ENCODE results near the gene DLEU7.

DNA sequence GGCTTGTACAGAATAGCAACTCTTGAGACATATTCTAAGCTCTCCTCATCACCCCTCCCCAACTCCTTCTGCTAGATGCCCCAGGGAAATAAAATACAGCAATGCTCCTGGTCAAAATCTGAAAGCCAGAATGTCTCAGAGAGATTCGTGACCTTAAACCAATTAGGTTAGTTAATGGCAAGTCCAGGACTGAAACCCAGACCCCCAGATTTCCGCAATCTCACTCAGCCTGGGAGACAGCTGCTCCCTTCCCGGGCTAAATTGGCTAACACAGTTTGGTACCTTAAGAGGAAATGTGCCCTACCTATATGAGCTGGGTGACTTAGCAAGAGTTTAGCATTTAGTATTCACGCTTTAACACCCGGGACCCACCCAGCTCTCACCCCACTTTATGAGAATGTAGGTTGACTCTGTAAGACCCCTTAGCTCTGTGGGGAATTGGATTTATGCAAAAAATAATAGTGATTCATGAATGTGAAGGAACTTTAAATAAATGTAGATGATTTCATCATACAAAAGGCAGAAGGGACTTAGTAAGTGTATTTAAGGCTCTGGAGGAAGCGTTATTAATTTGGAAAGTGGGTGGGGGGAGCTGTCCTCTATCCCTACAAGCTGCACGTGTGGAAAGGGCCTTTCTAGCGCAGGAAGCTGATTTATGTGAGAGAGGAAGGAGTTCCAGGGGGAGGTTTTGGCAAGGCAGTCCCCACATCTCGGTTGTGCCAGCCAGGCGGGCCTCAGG is 1.1 kb downstream of the DLEU7 start:
- no peak for TF ChIP-seq POLR2AphosphoS5 (IDR thresholded peaks at IDR 0.05)
- TF ChIP-seq POLR2A (IDR thresholded peaks at IDR 0.05): no peak
